HS-27A (cell line): ENCODE measurements around the gene NPTXR.
"Not testable (repeated sequence)": the region's sequence is repeated elsewhere in the genome, so short reads cannot be mapped to it uniquely, and the experiment has no call there.

Experiments
- DNase-seq: peaks from one replicate; pipeline ENCODE4 v3.0.0-alpha.2; 2012; ENCODE audit warnings: low read depth, missing footprints

NPTXR gene

DNA sequence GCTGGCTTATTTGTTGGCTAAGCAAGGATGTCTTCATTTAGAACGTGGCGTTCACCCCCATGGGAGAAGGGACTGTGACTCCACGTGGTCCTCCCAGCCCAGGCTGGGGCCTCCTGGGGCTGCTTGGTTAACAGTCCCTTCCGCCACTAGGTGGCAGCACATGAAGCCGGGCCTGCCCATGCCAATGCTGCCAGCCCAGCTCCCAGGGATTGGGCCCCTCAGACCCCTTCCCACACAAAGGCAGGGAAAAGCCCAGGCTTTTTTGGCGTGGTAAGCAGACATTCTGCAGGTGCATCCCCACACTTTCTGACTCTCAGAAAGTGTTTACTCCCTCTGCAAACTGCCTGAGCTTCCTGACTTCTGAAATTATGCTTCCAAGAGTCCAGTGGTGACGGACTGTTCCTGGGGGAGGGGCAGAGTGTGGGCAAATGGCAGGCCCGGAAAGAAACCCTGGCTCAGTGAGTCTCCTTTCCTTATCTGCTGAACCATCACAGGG is 25.1 kb upstream of the NPTXR start:
- DNase-seq, result no peak

DNA sequence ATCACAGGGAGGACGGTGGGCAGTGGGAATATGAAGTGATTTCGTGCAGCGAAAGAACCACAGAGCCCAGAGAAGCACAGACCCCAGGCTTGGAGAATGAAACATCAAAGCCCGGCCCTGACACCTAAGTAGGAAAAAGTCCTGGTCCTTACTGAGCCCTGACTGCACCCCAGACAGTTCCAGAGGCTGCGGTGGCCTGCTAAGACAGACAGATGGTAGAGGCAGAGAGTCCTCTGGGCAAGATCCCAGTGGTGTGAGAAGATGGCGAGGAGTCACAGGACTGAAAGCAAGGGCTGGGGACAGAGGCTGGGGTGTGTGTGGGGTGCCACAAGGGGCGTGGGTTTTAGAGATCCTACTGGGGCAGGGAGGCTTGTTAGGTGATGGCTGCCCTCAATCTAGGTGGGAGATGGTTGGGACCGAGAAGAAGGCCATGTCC is 24.5 kb upstream of the NPTXR start:
- no peak for DNase-seq

DNA sequence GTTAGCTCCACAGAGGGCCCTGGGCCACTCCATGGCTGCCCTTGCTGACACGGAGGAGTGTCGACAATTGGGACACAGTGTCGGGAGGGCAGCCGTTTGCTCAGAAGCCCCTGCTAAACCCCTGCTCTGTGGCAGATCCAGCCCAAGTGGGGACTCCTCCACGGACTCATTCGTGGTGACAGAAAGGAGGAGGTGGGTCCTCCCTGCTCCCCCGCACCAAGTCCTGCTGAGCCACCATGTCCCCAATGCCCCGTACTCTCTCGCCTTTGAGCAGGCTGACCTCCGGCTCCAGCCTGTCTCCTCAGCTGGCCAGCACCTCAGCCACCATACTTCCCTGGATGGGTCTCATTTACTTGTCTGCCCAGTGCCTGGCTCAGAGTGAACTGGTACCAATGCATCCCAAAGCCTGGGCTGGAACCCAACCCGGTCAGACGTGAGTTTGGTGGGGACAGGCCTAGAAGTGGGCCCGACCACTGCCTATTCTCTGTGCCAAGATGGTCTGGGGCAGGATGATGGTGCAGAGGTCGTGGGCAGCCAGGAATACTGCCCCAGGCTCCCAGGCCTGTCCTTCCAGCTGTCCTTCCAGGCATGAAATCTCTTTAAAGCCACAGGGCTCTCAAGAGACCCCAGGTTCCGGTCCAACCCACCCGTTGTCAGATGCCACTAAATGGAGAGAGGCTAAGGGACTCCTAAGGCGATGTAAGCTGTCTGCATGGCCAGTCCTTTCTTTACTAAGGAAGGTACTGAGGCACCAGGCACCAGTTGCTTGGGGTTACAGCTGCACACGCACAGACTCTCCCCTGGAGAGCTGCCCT is 23.9 kb upstream of the NPTXR start:
- DNase-seq, result no peak

DNA sequence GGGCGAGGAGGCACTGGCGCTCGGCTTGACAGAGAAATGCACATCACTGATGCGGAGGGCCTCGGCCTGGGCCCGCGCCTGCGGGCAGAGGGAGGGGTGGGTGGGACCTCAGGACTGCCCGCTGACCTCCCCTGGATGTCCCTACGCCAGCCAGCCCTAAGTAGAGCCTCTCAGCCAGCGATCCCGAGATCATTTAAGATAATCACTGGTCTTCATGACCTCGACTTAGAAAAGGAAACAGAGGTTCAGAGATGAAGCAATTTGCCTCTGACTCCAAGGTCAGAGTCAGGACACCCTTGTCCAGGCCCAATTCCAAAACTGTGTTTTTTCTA is 23.3 kb upstream of the NPTXR start:
- DNase-seq, result no peak

DNA sequence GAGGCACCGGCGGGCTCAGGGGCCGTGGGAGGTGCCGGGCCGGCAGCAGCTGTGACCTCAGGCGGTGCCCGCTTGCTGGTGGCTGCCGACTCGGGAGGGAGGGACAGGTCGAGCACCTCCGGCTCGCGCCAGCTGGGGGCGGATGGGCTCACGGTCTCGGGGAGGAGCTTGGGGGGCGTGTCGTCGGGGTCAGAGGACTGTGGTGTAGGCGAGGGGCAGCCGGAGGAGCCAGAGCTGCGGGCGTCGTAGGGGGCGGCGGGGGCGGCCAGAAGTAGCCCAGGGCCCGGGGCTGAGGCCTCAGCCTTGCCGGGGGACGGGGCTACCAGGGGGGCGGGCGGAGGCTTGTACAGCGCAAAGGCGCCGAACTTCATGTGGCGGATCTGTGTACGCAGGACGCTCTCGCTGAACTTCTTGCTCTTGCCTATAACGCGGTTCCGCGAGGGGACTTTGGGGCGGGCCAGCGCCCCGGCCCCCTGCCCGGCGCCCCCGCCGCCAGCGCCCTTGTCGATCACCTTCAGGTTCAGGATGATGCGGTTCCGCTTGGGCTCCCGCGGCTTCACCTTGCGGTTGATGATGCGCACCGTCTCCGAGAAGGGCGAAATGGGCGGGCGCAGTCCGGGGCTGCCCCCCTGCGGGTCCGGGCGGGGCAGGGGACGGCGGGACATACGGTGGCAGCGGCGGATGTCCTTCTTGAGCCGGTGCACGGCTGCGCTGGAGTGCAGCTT is 22.7 kb upstream of the NPTXR start:
- no peak for DNase-seq

DNA sequence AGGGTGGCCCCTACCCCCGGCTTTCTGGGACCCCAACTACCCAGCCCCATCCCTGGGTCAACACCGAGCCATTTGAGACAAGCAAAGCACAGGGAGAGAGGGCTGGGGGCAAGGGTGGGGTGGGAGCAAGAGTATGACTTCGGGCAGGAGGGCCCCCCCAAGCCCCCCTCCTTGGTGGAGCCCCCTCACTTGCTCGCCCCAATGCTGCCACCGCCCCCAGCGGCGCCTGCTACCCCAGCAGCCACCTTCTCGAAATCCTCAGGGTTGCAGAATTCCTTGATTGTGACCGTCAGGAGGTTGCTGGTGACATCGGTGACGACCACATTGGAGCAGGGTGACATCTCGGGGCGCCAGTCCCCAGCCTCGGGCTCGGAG is 22.2 kb upstream of the NPTXR start:
- DNase-seq, result no peak

DNA sequence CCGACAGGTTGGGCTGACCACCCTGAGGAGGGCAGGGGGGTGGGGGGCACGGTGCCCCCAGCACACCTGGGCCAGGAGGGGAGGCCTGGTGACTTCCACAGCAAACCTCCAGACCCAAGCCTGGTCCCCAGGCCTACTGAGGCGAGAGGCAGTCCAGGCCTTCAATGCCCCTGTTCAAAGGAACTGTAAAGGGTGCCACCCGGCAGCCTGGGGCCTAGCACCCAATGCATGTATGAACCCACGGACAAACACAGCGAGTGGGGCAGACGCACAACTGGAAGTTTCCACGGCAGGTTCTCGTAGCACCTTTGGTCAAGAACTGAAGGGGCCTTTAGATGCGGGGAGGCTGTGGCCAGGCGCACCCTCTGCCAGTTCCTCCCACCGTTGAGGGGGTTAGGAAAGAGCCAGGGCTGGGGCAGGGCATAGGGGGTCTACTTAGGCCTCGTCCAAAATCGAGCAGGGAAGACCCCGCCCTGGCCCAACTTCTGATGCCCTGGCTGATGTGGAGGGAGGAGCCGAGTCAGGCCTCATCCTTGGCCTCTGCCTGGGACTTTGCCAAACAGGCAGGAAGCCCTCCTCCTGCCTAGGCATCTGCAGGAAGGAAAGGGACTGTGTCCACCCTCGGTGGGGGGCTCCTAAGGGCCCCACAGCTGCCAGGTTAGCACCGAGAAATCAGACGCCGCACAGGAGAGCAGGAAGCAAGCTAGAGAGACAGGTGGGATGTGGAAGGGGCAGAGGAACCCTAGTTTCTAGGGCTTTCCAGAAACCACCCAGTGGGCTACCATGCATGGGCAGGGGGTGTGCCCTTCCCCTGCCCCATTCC is 21.6 kb upstream of the NPTXR start:
- DNase-seq, result no peak

DNA sequence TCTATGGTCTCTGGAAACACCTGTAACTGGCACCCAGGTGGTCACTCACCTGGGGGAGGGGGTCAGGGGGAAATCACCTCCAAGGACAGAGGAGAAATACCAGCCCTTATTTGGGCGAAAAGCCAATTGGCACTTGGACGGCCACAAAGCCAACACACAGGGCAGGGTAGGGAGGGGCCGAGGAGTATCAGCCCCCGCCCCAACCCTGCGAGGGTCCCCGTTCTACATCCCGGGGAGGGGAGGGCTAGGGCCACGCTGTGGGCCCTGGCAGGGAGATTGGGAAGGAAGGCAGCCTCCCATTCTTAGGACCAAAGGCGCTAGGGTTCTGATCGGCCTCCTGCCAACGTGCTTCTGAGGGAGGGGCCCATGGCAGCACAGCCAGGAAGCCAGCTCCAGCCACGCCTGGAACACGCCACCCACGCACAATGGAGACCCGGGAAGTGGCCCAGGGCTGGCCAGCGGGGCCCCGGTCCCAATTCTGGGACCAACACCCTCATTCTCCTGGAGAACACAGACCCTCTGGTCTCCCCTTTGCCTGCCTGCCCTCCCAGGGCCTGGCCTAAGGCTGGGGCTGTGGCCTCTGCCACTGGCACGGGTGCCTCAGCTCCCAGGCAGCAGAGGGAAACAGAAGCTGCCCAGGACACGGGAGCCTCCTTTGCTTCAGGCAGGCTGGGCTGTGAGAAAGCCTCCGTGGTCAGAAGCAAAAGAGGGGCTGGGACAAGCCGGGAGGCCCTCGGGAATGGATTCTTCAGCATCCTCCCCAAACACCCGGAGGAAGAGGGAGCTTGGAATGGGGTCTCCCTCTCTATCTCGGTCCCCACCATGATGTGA is 20.7 kb upstream of the NPTXR start:
- DNase-seq, result no peak

DNA sequence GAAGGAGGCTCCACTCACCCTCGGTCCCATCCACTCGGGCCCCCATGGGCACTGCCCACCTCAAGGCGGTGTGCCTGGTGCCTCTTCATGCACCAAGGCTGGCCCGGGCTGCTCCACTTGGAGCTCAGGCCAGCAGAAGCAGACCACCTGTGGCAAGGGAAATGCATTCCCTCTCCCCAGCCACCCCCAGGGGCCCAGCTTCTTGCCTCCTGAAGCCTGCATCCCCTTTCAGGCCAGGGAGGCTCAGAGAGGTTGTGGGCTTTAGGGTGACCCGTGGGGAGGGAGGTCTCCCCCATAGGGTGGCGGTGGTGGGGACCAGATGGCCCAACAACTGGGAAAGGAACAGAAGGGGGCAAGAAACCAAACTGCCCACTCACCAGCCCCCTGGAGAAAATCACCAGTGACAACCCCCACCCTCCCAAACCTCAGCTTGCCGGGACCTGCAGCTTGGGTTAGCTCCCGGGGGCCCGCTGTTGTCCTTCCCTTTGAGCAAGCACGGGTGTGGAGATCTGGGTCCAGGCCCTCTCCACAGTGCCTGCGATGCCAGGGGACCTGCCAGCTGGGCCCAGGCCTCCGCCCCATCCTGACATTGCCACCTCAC is 19.8 kb upstream of the NPTXR start:
- DNase-seq, result no peak

DNA sequence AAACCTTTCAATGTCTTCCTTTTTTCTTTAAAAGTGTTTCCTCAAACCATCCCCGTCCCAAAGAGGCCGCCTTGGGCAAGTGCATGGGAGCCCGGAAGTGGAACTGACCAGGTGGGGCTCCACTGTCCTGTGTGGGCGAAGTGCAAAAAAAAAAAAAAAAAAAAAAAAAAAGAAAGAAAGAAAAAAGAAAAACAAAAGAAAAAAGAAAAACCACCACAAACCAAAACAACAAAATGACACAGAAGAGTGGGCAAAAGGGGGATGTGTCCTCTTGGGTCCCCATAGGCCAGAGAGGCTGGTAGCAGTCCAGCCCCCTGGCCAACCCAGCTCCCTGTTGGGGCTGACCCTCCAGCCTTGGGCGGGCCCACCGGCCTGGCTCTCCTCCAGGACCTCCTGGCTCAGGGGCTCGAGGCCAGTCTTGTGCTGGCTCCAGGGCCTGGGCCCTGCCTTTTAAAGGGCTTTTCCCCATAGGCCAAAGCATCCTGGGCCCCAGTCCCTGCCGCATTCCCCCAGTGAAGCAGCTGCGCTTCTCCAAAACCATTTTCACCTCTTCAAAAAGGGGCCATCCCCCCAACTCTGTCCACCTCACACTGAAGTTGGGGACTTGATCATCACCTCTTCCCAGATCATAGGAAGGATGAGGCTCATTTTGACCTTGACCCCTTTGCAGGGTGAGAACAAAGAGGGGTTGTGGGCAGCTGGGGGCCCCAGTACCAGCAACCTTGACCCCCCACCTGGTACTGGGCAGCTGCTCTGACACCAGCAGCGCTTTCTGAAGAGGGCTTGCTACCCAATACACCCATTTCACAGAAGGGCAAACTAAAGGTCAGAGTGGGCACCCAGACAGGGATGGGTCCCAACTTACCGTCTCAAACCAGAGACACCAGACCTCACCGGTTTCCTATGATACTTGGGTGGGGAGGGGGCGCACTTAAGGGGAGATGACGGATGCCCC is 18.8 kb upstream of the NPTXR start:
- DNase-seq, result no peak

DNA sequence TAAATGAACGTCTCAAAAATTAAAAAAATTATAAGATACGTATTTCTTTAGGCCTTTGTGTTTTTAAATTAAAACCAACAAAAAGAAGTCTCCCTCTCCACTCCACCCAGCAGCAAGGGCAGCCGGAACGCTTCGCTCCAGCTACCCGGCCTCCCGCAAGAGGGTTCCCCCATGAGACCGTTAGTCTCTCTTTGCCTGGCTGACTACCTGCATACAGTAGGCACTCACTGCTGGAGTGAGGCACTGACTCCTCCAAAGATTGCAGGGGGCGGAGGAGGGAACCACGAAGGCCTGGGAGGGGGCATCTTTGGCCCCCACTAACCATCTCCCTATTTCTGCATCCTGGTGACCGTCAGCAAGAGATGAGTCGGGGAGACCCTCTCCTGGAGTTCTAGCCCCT is 18.1 kb upstream of the NPTXR start:
- DNase-seq, result no peak

DNA sequence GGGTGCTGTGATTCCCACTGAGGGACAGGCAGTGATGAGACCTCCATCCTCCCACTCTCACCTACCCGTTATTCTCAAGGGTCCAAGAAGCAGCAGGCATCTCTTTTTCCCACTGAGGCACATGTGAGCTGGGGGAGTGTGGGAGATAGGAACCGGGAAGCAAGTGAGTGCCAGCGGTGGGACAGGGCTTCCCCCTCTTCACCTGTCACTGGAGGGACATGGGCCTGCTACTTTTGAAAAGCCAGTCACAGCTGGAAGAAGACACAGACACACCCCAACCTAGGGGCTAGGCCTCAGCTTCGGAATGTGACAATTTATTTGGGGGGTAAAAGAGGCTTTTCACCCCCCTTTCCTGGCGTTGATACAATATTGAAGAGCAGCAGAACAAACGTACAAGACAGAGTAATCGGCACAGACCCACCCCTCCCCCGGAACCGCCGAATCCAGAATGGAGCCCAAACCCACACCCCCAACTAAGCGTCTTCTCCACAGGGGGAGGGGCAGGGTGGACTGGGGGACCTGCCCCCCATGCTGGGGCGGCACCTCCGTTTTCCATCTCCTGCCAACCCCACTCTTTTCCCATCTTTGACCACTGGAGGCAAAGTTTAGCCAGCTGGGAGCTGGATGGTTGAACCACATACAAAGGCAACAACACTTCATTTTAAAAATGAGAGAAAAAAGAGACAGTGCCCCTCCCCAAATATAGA is 17.5 kb upstream of the NPTXR start:
- no peak for DNase-seq

DNA sequence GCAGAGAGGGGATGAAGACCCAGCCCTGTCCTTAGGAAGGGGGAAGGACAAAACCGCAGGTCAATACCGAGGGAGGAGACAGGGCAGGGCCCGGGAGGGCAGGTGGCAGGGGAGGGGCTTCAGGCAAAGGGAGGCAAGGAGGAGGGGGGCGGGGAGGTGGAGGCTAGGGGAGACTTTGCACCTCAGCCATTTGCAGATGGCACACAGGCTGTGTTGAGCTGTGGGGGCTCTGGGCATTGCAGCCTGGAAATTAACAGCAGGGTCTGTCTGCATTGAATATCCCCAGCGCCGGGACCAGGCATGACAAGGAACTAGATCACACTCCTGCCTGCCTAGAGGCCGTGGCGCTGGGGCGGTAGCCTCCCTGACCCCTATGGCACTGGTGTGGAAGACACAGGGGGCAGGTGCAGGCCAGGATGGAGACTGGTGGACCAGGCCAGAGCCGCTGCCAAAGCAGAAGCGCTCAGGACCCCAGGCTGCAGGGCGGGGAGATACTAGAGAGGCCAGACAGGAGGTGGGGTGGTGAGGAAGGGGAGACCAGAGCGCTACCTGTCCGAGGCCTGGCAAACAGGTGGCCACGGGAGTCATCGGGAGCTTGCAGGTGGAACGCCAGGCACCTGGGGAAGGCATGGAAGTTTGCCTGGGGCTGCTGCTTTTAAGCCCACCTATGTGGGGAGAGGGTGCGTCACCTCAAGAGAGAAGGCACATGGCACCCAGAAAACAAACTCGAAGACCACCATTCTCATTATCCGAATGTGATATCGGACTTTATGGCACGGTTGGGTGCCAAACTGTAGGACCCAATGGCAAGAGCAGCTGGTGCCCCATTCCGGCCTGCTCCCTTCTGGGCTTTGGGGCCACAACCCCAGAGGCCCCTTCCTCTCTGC is 16.7 kb upstream of the NPTXR start:
- no peak for DNase-seq

DNA sequence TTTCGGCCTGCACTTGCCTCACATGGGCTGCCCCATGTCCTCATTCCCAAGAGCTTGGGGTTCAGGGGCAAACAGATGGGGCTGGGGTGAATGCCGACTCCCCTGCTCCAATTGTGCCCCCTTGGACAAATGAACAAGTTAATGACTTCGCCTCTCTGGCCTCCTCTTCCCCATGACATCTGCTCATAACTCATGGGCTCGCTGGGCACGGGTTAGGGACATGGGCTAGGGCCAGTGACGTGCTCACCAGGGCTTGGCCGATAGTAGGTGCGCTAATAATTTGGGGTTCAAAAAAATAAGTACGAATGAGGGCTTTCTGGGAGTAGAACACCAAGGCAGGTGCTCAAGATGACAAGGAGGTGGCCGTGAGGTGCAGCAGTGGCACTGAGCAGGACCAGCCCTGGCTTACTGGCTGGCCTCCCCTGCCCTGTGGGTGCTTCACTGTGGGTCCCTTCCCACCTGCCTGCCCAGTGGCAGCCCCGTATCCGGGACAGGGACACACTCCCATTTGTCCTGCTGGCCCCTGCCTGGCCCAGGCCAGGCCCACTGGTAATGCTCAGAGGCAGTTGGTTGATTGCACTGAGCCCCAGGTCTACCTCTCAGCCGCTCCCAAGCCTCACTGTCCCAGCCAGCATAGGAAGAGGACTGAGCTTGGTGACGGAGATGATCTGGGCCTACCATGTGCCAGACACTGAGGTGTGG is 15.9 kb upstream of the NPTXR start:
- no peak for DNase-seq

DNA sequence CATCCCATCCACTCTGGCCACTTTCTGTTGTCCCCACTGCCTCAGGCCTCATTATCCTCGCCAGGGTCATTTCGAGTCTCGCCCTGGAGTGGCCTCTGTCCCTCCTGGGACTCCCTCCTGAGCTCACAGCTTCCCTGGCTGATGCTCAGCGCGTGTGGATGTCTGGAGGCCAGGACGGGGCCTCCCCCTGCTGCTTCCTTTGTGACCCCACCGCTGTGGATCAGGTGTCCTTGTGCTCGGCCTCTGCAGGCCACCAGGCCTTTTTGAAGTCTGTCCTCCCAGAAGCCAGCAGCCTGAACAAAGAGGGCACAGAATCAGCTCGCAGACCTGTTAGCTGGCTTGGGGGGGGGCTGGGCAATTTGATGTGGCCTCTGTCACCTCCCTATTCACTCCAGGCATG is 14.7 kb upstream of the NPTXR start:
- DNase-seq, result no peak

DNA sequence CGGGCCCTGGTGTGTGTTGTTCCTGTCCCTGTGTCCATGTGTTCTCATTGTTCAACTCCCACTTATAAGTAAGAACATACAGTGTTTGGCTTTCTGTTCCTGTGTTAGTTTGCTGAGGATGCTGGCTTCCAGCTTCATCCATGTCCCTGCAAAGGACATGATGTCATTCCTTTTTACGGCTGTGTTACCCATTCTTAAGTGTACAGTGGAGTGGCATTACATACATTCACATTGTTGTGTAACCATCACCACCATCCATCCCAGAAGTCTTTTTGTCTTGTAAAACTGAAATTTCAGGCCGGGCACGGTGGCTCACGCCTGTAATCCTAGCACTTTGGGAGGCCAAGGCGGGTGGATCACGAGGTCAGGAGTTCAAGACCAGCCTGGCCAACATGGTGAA is 10.6 kb upstream of the NPTXR start:
- not testable (repeated sequence) for DNase-seq

DNA sequence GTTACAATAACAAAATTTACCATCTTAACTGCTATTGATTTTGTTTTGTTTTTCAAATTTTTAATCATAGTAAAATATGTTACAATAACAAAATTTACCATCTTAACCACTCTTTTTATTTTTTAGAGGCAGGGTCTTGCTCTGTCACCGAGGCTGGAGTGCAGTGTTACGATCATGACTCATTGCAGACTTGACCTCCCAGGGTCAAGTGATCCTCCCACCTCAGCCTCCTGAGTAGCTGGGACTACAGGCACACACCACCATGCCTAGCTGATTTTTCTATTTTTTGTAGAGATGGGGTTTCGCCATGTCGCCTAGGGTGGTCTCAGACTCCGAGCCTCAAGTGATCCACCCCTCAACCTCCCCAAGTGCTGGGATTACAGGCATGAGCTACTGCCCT is 10.1 kb upstream of the NPTXR start:
- not testable (repeated sequence) for DNase-seq

DNA sequence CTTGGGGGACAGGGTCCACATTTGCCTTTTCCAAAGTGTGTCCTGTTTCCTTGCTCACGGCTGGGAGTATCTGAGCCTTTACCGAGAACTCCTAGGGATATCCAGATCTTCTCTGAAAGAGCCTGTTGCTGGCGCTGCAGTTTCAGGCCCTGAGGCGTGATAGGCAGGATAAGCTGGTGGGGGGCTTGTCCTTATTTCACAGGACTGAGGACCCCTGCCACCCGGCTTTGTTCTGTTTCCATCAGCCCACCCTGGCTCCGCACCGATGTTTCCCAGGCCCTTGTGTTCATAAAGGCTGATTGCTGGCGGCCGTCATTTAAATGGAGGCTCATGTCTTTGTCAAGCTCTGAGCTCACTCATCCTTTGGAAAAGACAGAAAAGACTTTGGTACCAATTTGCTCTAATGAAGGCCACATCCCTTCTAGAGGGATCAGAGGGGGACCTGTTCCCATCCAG is 9.4 kb upstream of the NPTXR start:
- no peak for DNase-seq
